SU-DHL-6 (cell line): ENCODE measurements around the gene MTA3.

Experiments used
- CTCF ChIP-seq: fragments of 200-600 bp; sonication (generic); IDR thresholded peaks from one replicate; pipeline ENCODE4 v1.5.1; 2017; ENCODE audit warnings: antibody characterized with exemption, mild to moderate bottlenecking, low read length, moderate library complexity; ENCODE audit not compliant: insufficient read depth, poor library complexity, severe bottlenecking
- EZH2phosphoT487 ChIP-seq: fragments of 200-600 bp; sonication (generic), shearing (Covaris generic); conservative IDR thresholded peaks from 2 replicates; pipeline ENCODE4 v1.6.1; 2018; ENCODE audit warnings: mild to moderate bottlenecking, antibody characterized with exemption, low read length, moderate library complexity, mixed read lengths

GRCh38 chr2:42587526-42588117 lies 19.2 kb downstream of the MTA3 start:
- no peak for TF ChIP-seq CTCF
- no peak for TF ChIP-seq EZH2phosphoT487
